Nephron (organoid): Measurements from ENCODE around the gene FGR.
"Not testable (repeated sequence)": the region's sequence is repeated elsewhere in the genome, so short reads cannot be mapped to it uniquely, and the experiment has no call there.

ENCODE experiments used
- H3K27ac Mint-ChIP-seq, 3 experiments: 2 replicates each; pipeline ENCODE4 v1.8.0; 2020; ENCODE audit warnings: mixed read lengths in 3 of 3, mild to moderate bottlenecking in 2 of 3, moderate library complexity in 1 of 3
- H3K27me3 Mint-ChIP-seq: 2 replicates; pipeline ENCODE4 v1.8.0; 2021; ENCODE audit warnings: low read depth, mild to moderate bottlenecking, moderate library complexity, mixed read lengths
- H3K36me3 Mint-ChIP-seq: 2 replicates; pipeline ENCODE4 v1.8.0; 2020; ENCODE audit warnings: low read depth, mixed read lengths
- H3K4me1 Mint-ChIP-seq: 2 replicates; pipeline ENCODE4 v1.8.0; 2020; ENCODE audit warnings: mixed read lengths
- H3K4me3 Mint-ChIP-seq, 3 experiments: 2 replicates each; pipeline ENCODE4 v1.8.0; 2020; ENCODE audit warnings: mild to moderate bottlenecking in 3 of 3, mixed read lengths in 3 of 3, moderate library complexity in 2 of 3
- H3K9me3 Mint-ChIP-seq: 2 replicates; pipeline ENCODE4 v1.8.0; 2020; ENCODE audit warnings: mixed read lengths
- TF ChIP-seq, protein P1 (sequence below), 3 experiments: fragments of 200-600 bp; sonication (generic); IDR thresholded peaks; one replicate each; pipeline ENCODE4 v1.5.0; 2021; ENCODE audit warnings: antibody characterized with exemption in 3 of 3; ENCODE audit not compliant: unreplicated experiment in 3 of 3

FGR gene

DNA sequence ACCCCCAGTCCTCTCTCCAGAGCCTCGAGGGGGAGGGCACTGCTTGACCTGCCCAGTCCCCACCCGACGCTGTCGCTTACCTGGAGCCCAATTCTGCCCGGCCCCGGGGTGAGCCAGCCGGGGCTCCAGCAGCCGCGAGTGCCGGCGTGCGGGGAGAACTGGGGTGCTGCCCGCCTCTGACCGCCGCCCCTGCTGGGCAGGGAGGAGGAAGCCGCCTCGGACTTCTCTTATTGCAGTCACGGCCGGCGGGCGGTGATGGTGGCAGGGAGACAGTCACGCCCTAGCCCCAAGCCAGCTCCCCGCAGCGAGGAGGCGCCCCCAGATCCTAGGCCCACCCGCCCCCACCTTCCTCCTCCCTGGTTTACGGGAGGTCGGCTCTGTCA lies at the start of gene FGR:
Gene FGR, minus strand, starts transcription at position 201 of the 383 bp plus-strand sequence. CDS start 11,269 bp downstream, outside the sequence.
- H3K4me1 Mint-ChIP-seq = peaks cover 10% of the 10 kb centered on the region
- H3K27me3 Mint-ChIP-seq = peaks cover 37% of the 10 kb centered on the region
- no peaks in the 10 kb centered on the region for H3K36me3 Mint-ChIP-seq
- no peak within 1 kb of the TSS for H3K27ac Mint-ChIP-seq
- TF ChIP-seq, protein P1, sequence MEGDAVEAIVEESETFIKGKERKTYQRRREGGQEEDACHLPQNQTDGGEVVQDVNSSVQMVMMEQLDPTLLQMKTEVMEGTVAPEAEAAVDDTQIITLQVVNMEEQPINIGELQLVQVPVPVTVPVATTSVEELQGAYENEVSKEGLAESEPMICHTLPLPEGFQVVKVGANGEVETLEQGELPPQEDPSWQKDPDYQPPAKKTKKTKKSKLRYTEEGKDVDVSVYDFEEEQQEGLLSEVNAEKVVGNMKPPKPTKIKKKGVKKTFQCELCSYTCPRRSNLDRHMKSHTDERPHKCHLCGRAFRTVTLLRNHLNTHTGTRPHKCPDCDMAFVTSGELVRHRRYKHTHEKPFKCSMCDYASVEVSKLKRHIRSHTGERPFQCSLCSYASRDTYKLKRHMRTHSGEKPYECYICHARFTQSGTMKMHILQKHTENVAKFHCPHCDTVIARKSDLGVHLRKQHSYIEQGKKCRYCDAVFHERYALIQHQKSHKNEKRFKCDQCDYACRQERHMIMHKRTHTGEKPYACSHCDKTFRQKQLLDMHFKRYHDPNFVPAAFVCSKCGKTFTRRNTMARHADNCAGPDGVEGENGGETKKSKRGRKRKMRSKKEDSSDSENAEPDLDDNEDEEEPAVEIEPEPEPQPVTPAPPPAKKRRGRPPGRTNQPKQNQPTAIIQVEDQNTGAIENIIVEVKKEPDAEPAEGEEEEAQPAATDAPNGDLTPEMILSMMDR (IDR thresholded peaks at IDR 0.05; ENCODE audit: unreplicated experiment in 3 of 3) = no peak
- no peaks in the 10 kb centered on the region for H3K9me3 Mint-ChIP-seq
- H3K4me3 Mint-ChIP-seq = peak within 1 kb of the TSS; percentile 70 to 74 (median 74)

GRCh38 chr1:27684176-27684575 lies 49.2 kb upstream of the FGR start:
- H3K27ac Mint-ChIP-seq = no peak overlapping the region
- peaks cover 27% of the 10 kb centered on the region for H3K9me3 Mint-ChIP-seq
- H3K4me3 Mint-ChIP-seq = no peak overlapping the region
- TF ChIP-seq, protein P1 (IDR thresholded peaks at IDR 0.05; ENCODE audit: unreplicated experiment in 3 of 3) = no peak
- H3K27me3 Mint-ChIP-seq = peaks cover 3% of the 10 kb centered on the region
- H3K36me3 Mint-ChIP-seq = peaks cover 6% of the 10 kb centered on the region
- H3K4me1 Mint-ChIP-seq = peaks cover 33% of the 10 kb centered on the region

GRCh38 chr1:27682351-27682944 lies 47.5 kb upstream of the FGR start:
- Mint-ChIP-seq H3K36me3 (peaks cover 6% of the 10 kb centered on the region), H3K27me3 (peaks cover 3% of the 10 kb centered on the region), H3K4me3 (no peak overlapping the region)

GRCh38 chr1:27681580-27681979 lies 46.6 kb upstream of the FGR start:
- not testable (repeated sequence) for H3K36me3 Mint-ChIP-seq, H3K27me3 Mint-ChIP-seq, H3K27ac Mint-ChIP-seq, H3K4me3 Mint-ChIP-seq
- H3K4me1 Mint-ChIP-seq = peaks cover 16% of the 10 kb centered on the region
- H3K9me3 Mint-ChIP-seq = peaks cover 32% of the 10 kb centered on the region

More at GRCh38 chr1:27682351-27682944, 47.5 kb upstream of the FGR start:
- Mint-ChIP-seq H3K4me1 (peaks cover 22% of the 10 kb centered on the region), H3K9me3 (peaks cover 32% of the 10 kb centered on the region), H3K27ac (no peak overlapping the region)
- TF ChIP-seq, protein P1 (IDR thresholded peaks at IDR 0.05; ENCODE audit: unreplicated experiment in 3 of 3) = no peak

DNA sequence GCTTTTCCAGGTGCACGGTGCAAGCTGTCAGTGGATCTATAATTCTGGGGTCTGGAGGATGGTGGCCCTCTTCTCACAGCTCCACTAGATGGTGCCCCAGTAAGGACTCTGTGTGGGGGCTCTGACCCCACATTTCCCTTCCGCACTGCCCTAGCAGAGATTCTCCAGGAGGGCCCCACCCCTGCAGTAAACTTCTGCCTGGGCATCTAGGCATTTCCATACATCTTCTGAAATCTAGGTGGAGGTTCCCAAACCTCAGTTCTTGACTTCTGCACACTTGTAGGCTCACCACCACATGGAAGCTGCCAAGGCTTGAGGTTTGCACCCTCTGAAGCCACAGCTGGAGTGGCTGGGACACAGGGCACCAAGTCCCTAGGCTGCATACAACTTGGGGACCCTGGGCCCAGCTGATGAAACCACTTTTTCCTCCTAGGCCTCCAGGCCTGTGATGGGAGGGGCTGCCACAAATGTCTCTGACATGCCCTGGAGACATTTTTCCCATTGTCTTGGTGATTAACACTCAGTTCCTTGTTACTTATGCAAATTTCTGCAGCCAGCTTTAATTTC lies 45.3 kb upstream of the FGR start:
- not testable (repeated sequence) for H3K27me3 Mint-ChIP-seq, H3K36me3 Mint-ChIP-seq, H3K4me1 Mint-ChIP-seq, H3K4me3 Mint-ChIP-seq, H3K27ac Mint-ChIP-seq
- peaks cover 32% of the 10 kb centered on the region for H3K9me3 Mint-ChIP-seq

DNA sequence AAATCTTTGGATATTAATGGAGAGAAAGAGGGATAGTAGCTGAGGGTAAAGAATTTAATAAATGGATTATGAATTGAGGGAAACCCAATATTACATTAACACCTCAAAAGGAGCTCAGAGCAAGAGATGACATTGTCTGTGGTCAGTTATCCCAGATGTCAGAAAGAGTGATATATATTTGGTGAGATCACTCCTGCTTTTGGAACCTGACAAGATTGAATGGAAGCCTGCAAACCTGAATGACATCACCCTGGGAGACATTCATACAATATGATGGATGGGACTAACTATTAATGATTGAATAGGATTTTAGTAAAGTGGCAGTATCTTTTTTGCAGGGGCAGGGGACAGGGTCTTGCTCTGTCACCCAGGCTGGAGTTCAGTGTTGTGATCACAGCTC lies 43.8 kb upstream of the FGR start:
- H3K27ac Mint-ChIP-seq = no peak overlapping the region
- H3K36me3 Mint-ChIP-seq = peaks cover 6% of the 10 kb centered on the region
- H3K9me3 Mint-ChIP-seq = peaks cover 32% of the 10 kb centered on the region

More for the DNA sequence above, 43.8 kb upstream of the FGR start:
- TF ChIP-seq, protein P1 (IDR thresholded peaks at IDR 0.05; ENCODE audit: unreplicated experiment in 3 of 3) = no peak
- no peak overlapping the region for H3K4me3 Mint-ChIP-seq
- H3K4me1 Mint-ChIP-seq = peaks cover 4% of the 10 kb centered on the region
- no peaks in the 10 kb centered on the region for H3K27me3 Mint-ChIP-seq
